OCI-LY7 (cell line): Measurements from ENCODE around the gene PDSS1. TPM values are rescaled to one million over a fixed set of nuclear protein-coding genes. Genes with fewer than 3 reads are reported as not detected.

Experiments used
- BruUV-seq: library from RNA; stranded (reverse); fragments of 400-500 nt; replicated peaks from 2 replicates; lab custom pipeline; 2021; lab: Mats Ljungman, UMichigan
- CTCF ChIA-PET: fragments of 300-600 bp; sonication (Branson Sonifier 250); formaldehyde crosslinking; loops from one replicate; lab custom pipeline; 2022; ENCODE audit warnings: antibody characterized with exemption; ENCODE audit not compliant: unreplicated experiment; lab: Charles Lee
- POLR2A ChIA-PET: fragments of 300-600 bp; sonication (Branson Sonifier 250); formaldehyde crosslinking; loops from one replicate; lab custom pipeline; 2022; ENCODE audit warnings: antibody characterized with exemption; lab: Charles Lee
- DNase-seq: peaks from one replicate; pipeline ENCODE4 v3.0.0-alpha.2; 2015; ENCODE audit warnings: low spot score
- H2AFZ ChIP-seq: fragments of 200-600 bp; sonication (generic), shearing (Covaris generic); 2 replicates; pipeline ENCODE4 v1.6.1; 2014; ENCODE audit warnings: mild to moderate bottlenecking, antibody characterized with exemption, low read length, moderate library complexity
- H3K27ac ChIP-seq: fragments of 200-600 bp; sonication (generic); 2 replicates; pipeline ENCODE4 v1.5.1; 2014; ENCODE audit warnings: mixed run types, low read depth, mild to moderate bottlenecking, moderate library complexity, low read length, inconsistent platforms; ENCODE audit not compliant: poor library complexity, severe bottlenecking
- H3K36me3 ChIP-seq: fragments of 200-600 bp; sonication (generic); 2 replicates; pipeline ENCODE4 v1.6.1; 2014; ENCODE audit warnings: mild to moderate bottlenecking, antibody characterized with exemption, low read length, moderate library complexity, mixed read lengths; ENCODE audit not compliant: insufficient read depth
- H3K4me1 ChIP-seq: fragments of 200-600 bp; sonication (generic); 2 replicates; pipeline ENCODE4 v1.5.1; 2014; ENCODE audit warnings: mild to moderate bottlenecking, low read length; ENCODE audit not compliant: insufficient read depth, poor library complexity, severe bottlenecking
- H3K4me2 ChIP-seq: fragments of 200-600 bp; sonication (generic); 2 replicates; pipeline ENCODE4 v1.6.1; 2014; ENCODE audit warnings: mild to moderate bottlenecking, low read length
- H3K4me3 ChIP-seq: fragments of 200-600 bp; sonication (generic); 2 replicates; pipeline ENCODE4 v1.5.1; 2014; ENCODE audit warnings: mild to moderate bottlenecking, low read depth, low read length; ENCODE audit not compliant: poor library complexity, severe bottlenecking
- H3K79me2 ChIP-seq: fragments of 200-600 bp; sonication (generic); 2 replicates; pipeline ENCODE4 v1.6.1; 2016; ENCODE audit warnings: low read depth, mild to moderate bottlenecking, low read length, moderate library complexity, mixed read lengths; ENCODE audit not compliant: insufficient read depth
- H3K9me2 ChIP-seq: fragments of 200-600 bp; sonication (generic); 2 replicates; pipeline ENCODE4 v1.6.1; 2016; ENCODE audit warnings: mild to moderate bottlenecking, low read length, mixed read lengths; ENCODE audit not compliant: insufficient read depth
- H3K9me3 ChIP-seq: fragments of 200-600 bp; sonication (generic); 2 replicates; pipeline ENCODE4 v1.6.1; 2014; ENCODE audit warnings: mild to moderate bottlenecking, mixed run types, low read length, mixed read lengths
- H4K20me1 ChIP-seq: fragments of 200-600 bp; sonication (generic); 2 replicates; pipeline ENCODE4 v1.6.1; 2014; ENCODE audit warnings: mild to moderate bottlenecking, antibody characterized with exemption, low read length, moderate library complexity, mixed read lengths; ENCODE audit not compliant: insufficient read depth
- EZH2phosphoT487 ChIP-seq: fragments of 200-600 bp; sonication (generic); IDR thresholded peaks from 2 replicates; pipeline ENCODE4 v1.6.1; 2018; ENCODE audit warnings: low read depth, borderline replicate concordance, mild to moderate bottlenecking, mixed run types, antibody characterized with exemption, low read length, moderate library complexity, mixed read lengths
- intact Hi-C: fragments of 100-400 bp; cut with micrococcal nuclease; formaldehyde crosslinking; loops from one replicate; pipeline ENCODE4 v1.10.0; 2022; ENCODE audit not compliant: unreplicated experiment
- total RNA-seq, 2 experiments: library from RNA; depleted of rRNA in 1 of 2; stranded (reverse); fragments of >200 nt in 1 of 2; shearing (Covaris generic) in 1 of 2; gene quantifications; 2 replicates each; pipeline ENCODE4 v1.2.3, GENCODE V29; 2014 to 2022
- TF ChIP-seq, protein P1 (sequence below): fragments of 200-600 bp; sonication (generic); conservative IDR thresholded peaks from 2 replicates; pipeline ENCODE4 v1.5.1; 2014; ENCODE audit warnings: mild to moderate bottlenecking, antibody characterized with exemption, low read length, moderate library complexity, mixed read lengths

Gene PDSS1
- total RNA-seq, 2 experiments from 2014 or later = 16.9 to 20.4 TPM

DNA sequence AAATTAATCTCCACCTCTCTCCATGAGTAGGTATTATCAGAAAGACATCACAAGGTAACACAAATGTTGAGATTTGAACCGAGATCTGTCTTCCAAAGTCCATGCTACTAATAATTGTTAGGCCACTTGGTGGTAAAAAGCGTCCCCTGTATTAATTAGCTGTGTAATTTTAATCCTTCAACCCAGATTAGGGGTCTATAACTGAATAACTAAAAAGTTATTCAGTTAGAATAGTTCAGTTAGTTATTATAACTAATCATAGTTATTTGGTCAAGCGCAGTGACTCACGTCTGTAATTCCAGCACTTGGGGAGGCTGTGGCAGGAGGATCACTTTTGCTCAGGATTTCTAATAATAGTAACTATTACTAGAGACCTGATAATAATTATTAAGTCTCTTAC, 5.6 kb downstream of the PDSS1 start:
- no peak overlapping the region for H2AFZ ChIP-seq
- H4K20me1 ChIP-seq = no peaks in the 10 kb centered on the region
- no peak for DNase-seq
- BruUV-seq = no TSS peak
- peaks cover 6% of the 10 kb centered on the region for H3K4me1 ChIP-seq
- H3K36me3 ChIP-seq = peaks cover 79% of the 10 kb centered on the region
- H3K9me3 ChIP-seq = no peaks in the 10 kb centered on the region
- H3K79me2 ChIP-seq = peaks cover 52% of the 10 kb centered on the region
- TF ChIP-seq EZH2phosphoT487 = no peak
- TF ChIP-seq, protein P1, sequence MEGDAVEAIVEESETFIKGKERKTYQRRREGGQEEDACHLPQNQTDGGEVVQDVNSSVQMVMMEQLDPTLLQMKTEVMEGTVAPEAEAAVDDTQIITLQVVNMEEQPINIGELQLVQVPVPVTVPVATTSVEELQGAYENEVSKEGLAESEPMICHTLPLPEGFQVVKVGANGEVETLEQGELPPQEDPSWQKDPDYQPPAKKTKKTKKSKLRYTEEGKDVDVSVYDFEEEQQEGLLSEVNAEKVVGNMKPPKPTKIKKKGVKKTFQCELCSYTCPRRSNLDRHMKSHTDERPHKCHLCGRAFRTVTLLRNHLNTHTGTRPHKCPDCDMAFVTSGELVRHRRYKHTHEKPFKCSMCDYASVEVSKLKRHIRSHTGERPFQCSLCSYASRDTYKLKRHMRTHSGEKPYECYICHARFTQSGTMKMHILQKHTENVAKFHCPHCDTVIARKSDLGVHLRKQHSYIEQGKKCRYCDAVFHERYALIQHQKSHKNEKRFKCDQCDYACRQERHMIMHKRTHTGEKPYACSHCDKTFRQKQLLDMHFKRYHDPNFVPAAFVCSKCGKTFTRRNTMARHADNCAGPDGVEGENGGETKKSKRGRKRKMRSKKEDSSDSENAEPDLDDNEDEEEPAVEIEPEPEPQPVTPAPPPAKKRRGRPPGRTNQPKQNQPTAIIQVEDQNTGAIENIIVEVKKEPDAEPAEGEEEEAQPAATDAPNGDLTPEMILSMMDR = no peak
- H3K4me3 ChIP-seq = no peak overlapping the region
- CTCF ChIA-PET = no interaction called here
- H3K9me2 ChIP-seq = no peaks in the 10 kb centered on the region
- no peak overlapping the region for H3K4me2 ChIP-seq
- H3K27ac ChIP-seq = no peak overlapping the region
- intact Hi-C loops = no loop called here
- POLR2A ChIA-PET = interaction anchor here (1.4 kb wide), 1 partner anchor 12 kb away, joined by 3 read pairs; no protein-coding TSS in a partner anchor

DNA sequence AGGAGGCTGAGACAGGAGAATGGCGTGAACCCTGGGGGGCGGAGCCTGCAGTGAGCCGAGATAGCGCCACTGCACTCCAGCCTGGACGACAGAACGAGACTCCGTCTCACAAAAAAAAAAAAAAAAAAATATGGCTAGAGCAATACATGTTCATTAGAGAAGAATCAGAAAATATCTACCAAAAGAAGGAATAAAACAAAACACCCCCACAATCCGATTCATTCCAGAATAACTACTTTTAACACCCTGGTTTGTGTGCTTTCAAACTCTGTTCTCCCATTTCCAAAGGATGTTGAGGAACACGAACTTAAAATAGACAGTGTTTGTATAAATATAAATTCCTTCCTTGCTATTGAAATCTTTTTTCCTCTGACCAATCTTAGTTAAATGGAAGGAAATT, 6.5 kb downstream of the PDSS1 start:
- Histone ChIP-seq H3K9me3 (no peaks in the 10 kb centered on the region), H3K9me2 (no peaks in the 10 kb centered on the region), H3K79me2 (peaks cover 43% of the 10 kb centered on the region), H3K4me3 (no peak overlapping the region), H3K36me3 (peaks cover 87% of the 10 kb centered on the region), H3K4me1 (peaks cover 4% of the 10 kb centered on the region), H2AFZ (no peak overlapping the region), H3K4me2 (no peak overlapping the region), H3K27ac (no peak overlapping the region), H4K20me1 (no peaks in the 10 kb centered on the region)
- DNase-seq = no peak
- TF ChIP-seq EZH2phosphoT487 = no peak
- TF ChIP-seq, protein P1 = no peak
- intact Hi-C loops = no loop called here
- CTCF ChIA-PET = no interaction called here
- POLR2A ChIA-PET = no interaction called here
- BruUV-seq = no TSS peak

DNA sequence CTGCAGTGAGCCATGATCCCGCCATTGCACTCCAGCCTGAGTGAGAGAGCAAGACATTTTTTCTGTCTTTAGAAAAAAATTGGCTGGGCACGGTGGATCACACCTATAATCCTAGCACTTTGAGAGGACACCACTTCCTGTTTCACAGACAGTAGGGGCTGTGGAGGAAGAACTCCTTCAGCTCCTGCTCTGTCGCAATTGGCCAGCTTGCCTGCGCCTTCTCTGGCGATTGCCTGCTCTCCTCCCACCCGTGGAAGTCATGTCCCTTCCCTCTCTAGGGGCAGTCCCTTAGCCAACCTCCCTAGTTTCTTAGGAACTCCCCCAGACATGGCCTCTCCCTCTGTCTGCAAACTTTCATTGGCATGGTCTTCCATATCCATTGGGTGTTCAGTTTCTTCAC, 8.7 kb downstream of the PDSS1 start:
- no peaks in the 10 kb centered on the region for H3K9me3 ChIP-seq
- H3K27ac ChIP-seq = no peak overlapping the region
- TF ChIP-seq EZH2phosphoT487 = no peak
- TF ChIP-seq, protein P1 = no peak
- H3K4me2 ChIP-seq = no peak overlapping the region
- H2AFZ ChIP-seq = no peak overlapping the region
- DNase-seq = no peak
- intact Hi-C loops = no loop called here
- H3K9me2 ChIP-seq = no peaks in the 10 kb centered on the region
- ChIA-PET CTCF (no interaction called here), POLR2A (interaction anchor here (0.8 to 1.8 kb wide), 3 partner anchors 9 to 156 kb away, joined by 3 to 6 read pairs (median 3); no protein-coding TSS in a partner anchor)
- no peak overlapping the region for H3K4me3 ChIP-seq
- H3K79me2 ChIP-seq = peaks cover 22% of the 10 kb centered on the region; the same call in 1 of the 2 replicates
- peaks cover 84% of the 10 kb centered on the region for H3K36me3 ChIP-seq
- no peaks in the 10 kb centered on the region for H4K20me1 ChIP-seq
- no TSS peak for BruUV-seq
- no peaks in the 10 kb centered on the region for H3K4me1 ChIP-seq
